ENCODE results near the gene ACO1.

GRCh38 chr9:32501868-32502267 is 117.4 kb downstream of the ACO1 start:
- TF ChIP-seq TAF1 (IDR thresholded peaks at IDR 0.05; ENCODE audit: low read depth, low read length) = no peak
- no peak for TF ChIP-seq POLR2A (IDR thresholded peaks at IDR 0.05; ENCODE audit: low read depth, low read length)
- no peak for TF ChIP-seq POLR2AphosphoS5 (IDR thresholded peaks at IDR 0.05; ENCODE audit: low read depth, low read length)
- TF ChIP-seq SPI1 (IDR thresholded peaks at IDR 0.05; ENCODE audit: low read depth, low read length) = no peak
